ENCODE results near the gene CFTR. TPM values are rescaled to one million over a fixed set of nuclear protein-coding genes. Genes with fewer than 3 reads are reported as not detected.

The CFTR gene
- total and polyA plus RNA-seq, 2 of the 4 experiments (the other 2 are of a cell fraction): 0.18 to 0.21 TPM

DNA sequence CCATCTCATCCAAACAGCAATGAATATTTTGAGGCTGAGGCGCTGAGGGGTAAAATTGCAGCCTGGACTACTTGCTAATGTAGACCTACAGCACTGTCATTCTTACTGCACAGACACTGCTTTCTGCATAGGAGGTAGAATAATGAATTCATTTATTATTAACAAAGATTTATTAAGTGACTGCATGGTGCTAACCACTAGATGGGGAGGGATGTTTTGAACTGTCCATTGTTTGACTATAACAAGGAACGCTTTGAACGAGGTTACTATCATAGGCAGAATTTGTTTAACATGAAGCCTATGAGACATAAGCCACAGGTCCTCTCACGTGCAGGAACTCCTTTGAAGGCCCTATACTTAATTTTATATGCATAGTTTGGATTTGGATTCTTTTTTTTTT, 143.8 kb downstream of the CFTR start:
- Histone ChIP-seq H3K4ac (ENCODE audit: low read depth, low read length) (no peak overlapping the region), H3K23ac (ENCODE audit: low read depth, low read length) (no peak overlapping the region), H4K20me1 (ENCODE audit: insufficient read depth, low read length) (no peaks in the 10 kb centered on the region), H2BK20ac (ENCODE audit: low read depth, low read length) (no peak overlapping the region), H4K8ac (ENCODE audit: low read depth in 2 of 2, low read length in 2 of 2) (no peak overlapping the region), H3K4me1 (ENCODE audit: control insufficient read depth, insufficient read depth, low read length) (0 out of 2 replicates have a peak, but pooled peaks cover 2% of the 10 kb centered on the region), H3K9me3 (ENCODE audit: control insufficient read depth, insufficient read depth, low read length) (no peaks in the 10 kb centered on the region), H2BK5ac (ENCODE audit: low read depth, low read length, poor library complexity, severe bottlenecking) (no peak overlapping the region), H3K79me1 (ENCODE audit: low read depth in 1 of 2, low read length in 2 of 2) (no peaks in the 10 kb centered on the region), H3K4me2 (ENCODE audit: low read depth, low read length) (no peak overlapping the region), H2AFZ (replicated peaks; ENCODE audit: low read length, poor library complexity) (no peak overlapping the region), H3K9ac (ENCODE audit: low read depth, low read length) (no peak overlapping the region), H3K9me1 (ENCODE audit: insufficient read depth, low read length) (no peaks in the 10 kb centered on the region), H3K27ac (ENCODE audit: insufficient read depth, low read length) (no peak overlapping the region), H2AK9ac (replicated peaks; ENCODE audit: low read depth, low read length, poor library complexity) (no peak overlapping the region), H3K18ac (ENCODE audit: low read depth, low read length) (no peak overlapping the region), H3K4me3 (ENCODE audit: insufficient read depth, low read depth, low read length) (no peak overlapping the region), H4K91ac (ENCODE audit: insufficient read depth, low read depth, low read length) (no peak overlapping the region), H3K14ac (replicated peaks; ENCODE audit: low read depth, low read length) (no peak overlapping the region), H3K27me3 (ENCODE audit: control insufficient read depth, insufficient read depth, low read length) (no peaks in the 10 kb centered on the region), H4K5ac (ENCODE audit: low read depth, low read length) (no peak overlapping the region), H2BK15ac (ENCODE audit: low read depth, low read length) (no peak overlapping the region), H2AK5ac (ENCODE audit: low read depth, low read length) (no peak overlapping the region), H3K56ac (ENCODE audit: extremely low read depth, insufficient read depth, low read length) (no peak overlapping the region), H3K36me3 (ENCODE audit: control insufficient read depth, insufficient read depth, low read length) (no peaks in the 10 kb centered on the region), H2BK120ac (ENCODE audit: low read depth, low read length) (no peak overlapping the region)
- ATAC-seq (ENCODE audit: low read depth) (no peak), DNase-seq (no peak)
- intact Hi-C loops (cut with micrococcal nuclease): no loop called here
- dilution Hi-C loops (cut with HindIII; ENCODE audit: low sequenced_read_pairs, unreplicated experiment): no loop called here
- no CpG with 5 or more reads among the region's 4 CpGs for WGBS, 2 experiments (ENCODE audit: extremely low coverage in 2 of 2, insufficient read length in 1 of 2)
- no peak for TF ChIP-seq CEBPB (IDR thresholded peaks at IDR 0.05; ENCODE audit: low read depth, low read length)
- no peak for TF ChIP-seq POLR2A (IDR thresholded peaks at IDR 0.05; ENCODE audit: low read depth, low read length)
- TF ChIP-seq RFX5 (IDR thresholded peaks at IDR 0.05; ENCODE audit: low read depth, low read length): no peak
- no peak for TF ChIP-seq RCOR1 (IDR thresholded peaks at IDR 0.05; ENCODE audit: insufficient replicate concordance, low read length)
- TF ChIP-seq CTCF (conservative IDR thresholded peaks at IDR 0.05; ENCODE audit: low read depth, low read length): no peak
- no peak for TF ChIP-seq MAFK (IDR thresholded peaks at IDR 0.05; ENCODE audit: low read depth, low read length)
- no peak for TF ChIP-seq SMC3 (IDR thresholded peaks at IDR 0.05; ENCODE audit: low read depth, low read length)
- TF ChIP-seq RAD21 (IDR thresholded peaks at IDR 0.05; ENCODE audit: low read length): no peak
- no peak for TF ChIP-seq FOS (IDR thresholded peaks at IDR 0.05; ENCODE audit: low read depth, low read length)
- BruUV-seq (replicated peaks): no TSS peak
- ChIA-PET CTCF (no interaction called here), POLR2A (ENCODE audit: unreplicated experiment) (no interaction called here)
- in situ Hi-C loops (cut with MboI; ENCODE audit: low sequenced_read_pairs): no loop called here
